Measurements from ENCODE around the gene OSBPL10.

Gene OSBPL10

DNA sequence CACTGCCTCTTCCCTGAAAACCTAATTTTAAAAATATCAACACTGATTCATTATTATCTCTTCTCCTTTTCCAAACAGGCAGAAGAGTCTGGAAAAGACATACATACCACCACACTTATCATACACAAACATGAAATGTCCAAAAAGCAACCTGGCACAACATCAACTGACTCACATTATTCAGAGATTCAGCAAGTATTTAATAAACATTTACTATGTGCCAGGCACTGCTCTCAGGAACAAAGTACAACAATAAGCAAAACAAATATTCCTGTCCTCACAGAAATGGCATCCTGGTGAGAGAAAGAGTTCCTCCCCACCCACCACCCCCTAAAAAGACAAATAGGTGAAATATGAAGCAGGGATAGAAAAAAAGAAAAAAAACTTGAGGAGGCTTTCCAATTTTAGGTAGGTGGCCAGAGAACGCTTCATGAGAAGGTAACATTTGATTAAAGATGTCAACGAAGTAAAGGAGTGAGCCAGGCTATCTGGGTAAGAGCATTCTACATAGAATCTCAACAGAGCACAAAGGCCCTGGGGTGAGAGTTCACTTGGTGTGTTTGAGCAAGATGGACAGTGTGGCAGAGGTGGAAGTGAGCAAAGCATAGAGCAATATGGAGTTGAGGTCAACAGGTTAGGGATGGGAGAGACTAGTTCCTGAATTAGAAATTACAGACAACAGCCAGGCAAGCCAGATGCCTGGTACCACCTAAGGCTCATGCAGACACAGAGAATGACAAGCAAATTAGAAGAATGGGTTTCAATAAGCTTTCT lies 141.7 kb downstream of the OSBPL10 start:
- Histone ChIP-seq H3K4me3 (ENCODE audit: low read length) (no peak overlapping the region), H3K36me3 (ENCODE audit: insufficient read depth, low read depth, low read length) (no peaks in the 10 kb centered on the region), H3K4me1 (ENCODE audit: insufficient read depth, low read length) (peaks cover 29% of the 10 kb centered on the region), H3K9me3 (ENCODE audit: insufficient read depth, low read depth, low read length) (no peaks in the 10 kb centered on the region; the same call in 1 of the 2 replicates), H3K27ac (ENCODE audit: low read length) (no peak overlapping the region), H3K9ac (ENCODE audit: low read depth, low read length) (no peak overlapping the region), H3K27me3 (ENCODE audit: insufficient read depth, low read length) (no peaks in the 10 kb centered on the region)

DNA sequence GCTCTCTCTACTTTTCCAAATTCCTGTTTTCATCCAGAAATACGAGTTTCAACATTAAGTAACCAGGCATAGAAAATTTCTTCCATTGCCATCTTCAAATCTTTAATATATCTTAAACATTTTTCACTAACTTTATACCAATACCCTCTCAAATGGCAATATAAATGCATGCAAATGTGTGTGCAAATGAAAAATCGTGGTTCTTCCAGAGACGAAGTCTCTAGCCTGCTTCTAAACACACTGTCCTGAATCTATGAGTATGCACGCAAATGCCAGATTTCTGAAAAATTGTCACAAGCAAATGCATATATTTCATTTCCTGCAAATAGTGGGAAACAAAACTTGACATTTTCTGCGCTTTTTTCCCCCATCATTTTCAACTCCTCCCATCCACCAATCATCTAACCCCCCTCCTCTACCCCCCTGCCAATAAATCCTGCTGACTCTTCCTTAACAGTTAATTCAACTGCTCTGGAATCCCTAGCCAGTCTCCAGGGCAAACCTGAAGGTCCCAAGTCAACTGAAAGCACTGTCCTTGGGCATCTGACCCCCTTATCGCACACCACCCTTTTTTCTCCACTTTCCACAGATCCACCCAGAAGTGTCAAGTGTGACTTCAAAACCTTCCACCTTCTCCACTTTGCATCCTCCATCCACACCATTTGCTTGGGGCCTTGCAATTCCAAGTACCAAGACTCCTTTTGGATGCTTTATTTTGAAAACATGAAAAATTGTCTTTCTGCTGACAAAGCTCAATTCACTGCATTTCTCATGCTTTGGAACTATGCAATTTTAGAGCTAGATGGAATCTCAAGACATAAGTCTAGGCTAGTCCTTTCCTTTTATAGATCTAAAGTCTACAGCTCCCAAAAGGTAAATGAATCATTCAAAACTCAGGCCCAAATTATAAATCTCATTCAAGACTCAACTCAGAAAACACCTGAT lies 144.7 kb downstream of the OSBPL10 start:
- H3K27me3 ChIP-seq (ENCODE audit: insufficient read depth, low read length) = no peaks in the 10 kb centered on the region
- peaks cover 17% of the 10 kb centered on the region for H3K4me1 ChIP-seq (ENCODE audit: insufficient read depth, low read length)
- no peaks in the 10 kb centered on the region for H3K36me3 ChIP-seq (ENCODE audit: insufficient read depth, low read depth, low read length)
- no peaks in the 10 kb centered on the region; the same call in 1 of the 2 replicates for H3K9me3 ChIP-seq (ENCODE audit: insufficient read depth, low read depth, low read length)
- no peak overlapping the region for H3K9ac ChIP-seq (ENCODE audit: low read depth, low read length)
- H3K4me3 ChIP-seq (ENCODE audit: low read length) = no peak overlapping the region
- H3K27ac ChIP-seq (ENCODE audit: low read length) = no peak overlapping the region

DNA sequence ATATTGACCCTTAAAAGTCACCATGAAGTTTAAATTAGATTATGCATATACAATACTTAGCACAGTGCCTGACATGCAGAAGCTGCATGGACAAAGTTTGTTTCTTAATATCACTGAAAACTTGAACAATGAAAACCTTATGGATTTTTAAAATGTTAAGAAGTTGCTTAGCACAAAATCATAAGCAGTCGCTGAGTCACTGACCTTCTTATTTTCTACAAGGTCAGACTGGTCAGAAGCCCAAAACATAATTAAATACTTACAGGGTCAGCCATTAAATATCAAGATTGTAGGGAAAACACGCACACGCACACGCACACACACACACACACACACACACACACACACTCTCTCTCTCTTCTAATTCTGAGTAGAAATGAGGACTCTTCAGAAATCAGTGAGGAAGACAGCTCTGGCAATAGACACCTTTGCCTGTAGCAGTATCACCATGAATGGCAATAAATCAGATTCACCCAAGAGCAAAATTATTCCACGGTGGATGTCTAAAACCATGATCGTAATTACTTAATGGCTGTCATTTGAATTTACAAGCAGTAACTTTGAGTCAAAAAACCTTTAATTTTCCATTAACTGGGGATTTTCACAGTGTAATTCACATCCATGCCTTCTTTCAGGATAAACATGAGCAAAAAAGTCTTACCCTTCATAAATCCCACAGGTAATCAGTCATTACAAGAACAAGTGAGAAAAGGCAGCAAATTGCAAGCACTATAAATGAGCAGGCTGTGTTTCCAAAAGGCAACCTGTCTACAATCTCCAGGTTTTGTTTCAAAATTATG lies 147.5 kb downstream of the OSBPL10 start:
- Histone ChIP-seq H3K36me3 (ENCODE audit: insufficient read depth, low read depth, low read length) (no peaks in the 10 kb centered on the region; the same call in 1 of the 2 replicates), H3K27ac (ENCODE audit: low read length) (no peak overlapping the region), H3K4me1 (ENCODE audit: insufficient read depth, low read length) (peaks cover 14% of the 10 kb centered on the region), H3K9me3 (ENCODE audit: insufficient read depth, low read depth, low read length) (no peaks in the 10 kb centered on the region), H3K27me3 (ENCODE audit: insufficient read depth, low read length) (no peaks in the 10 kb centered on the region), H3K9ac (ENCODE audit: low read depth, low read length) (no peak overlapping the region), H3K4me3 (ENCODE audit: low read length) (no peak overlapping the region)

DNA sequence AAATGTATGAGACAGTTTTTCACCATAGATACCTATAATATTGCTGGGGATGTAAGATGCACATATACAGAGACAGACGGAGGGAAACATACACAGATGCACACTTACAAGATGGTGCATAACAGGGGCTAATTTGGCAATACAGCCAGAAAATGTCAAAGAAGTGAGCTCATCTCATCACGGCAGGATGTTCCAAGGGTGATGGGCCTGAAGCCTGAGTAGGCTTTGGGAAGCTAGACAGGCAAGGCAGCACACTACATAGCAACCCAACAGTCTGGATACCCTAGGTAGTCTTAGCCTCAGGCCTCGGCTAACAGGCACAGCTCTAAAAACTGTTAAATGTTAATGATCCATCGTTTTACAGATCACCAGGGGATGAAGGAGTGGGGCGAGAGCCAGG lies 148.5 kb downstream of the OSBPL10 start:
- Histone ChIP-seq H3K27me3 (ENCODE audit: insufficient read depth, low read length) (no peaks in the 10 kb centered on the region), H3K27ac (ENCODE audit: low read length) (no peak overlapping the region)

DNA sequence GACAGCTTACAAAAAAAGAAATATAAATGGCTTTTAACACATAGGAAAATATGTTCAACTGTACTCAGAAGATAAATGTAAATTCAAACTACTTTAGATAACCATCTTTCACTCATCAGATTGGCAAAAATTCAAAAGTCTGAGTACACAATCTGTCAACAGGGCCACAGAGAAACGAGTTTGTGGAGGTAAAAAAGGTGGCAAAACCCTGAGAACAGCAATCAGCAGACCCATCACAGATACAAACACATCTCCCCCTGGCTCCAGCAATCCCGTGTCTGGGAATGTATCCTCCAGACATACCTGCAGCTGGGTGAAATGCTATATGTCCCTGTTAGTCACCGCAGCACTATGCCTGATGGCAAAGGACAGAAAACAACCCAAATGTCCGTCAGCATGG lies 149.5 kb downstream of the OSBPL10 start:
- Histone ChIP-seq H3K9me3 (ENCODE audit: insufficient read depth, low read depth, low read length) (no peaks in the 10 kb centered on the region), H3K4me1 (ENCODE audit: insufficient read depth, low read length) (peaks cover 10% of the 10 kb centered on the region), H3K27me3 (ENCODE audit: insufficient read depth, low read length) (no peaks in the 10 kb centered on the region), H3K4me3 (ENCODE audit: low read length) (no peak overlapping the region), H3K36me3 (ENCODE audit: insufficient read depth, low read depth, low read length) (no peaks in the 10 kb centered on the region; the same call in 1 of the 2 replicates), H3K27ac (ENCODE audit: low read length) (no peak overlapping the region), H3K9ac (ENCODE audit: low read depth, low read length) (no peak overlapping the region)

More for the DNA sequence above, 148.5 kb downstream of the OSBPL10 start:
- H3K4me3 ChIP-seq (ENCODE audit: low read length) = no peak overlapping the region
- no peak overlapping the region for H3K9ac ChIP-seq (ENCODE audit: low read depth, low read length)
- H3K4me1 ChIP-seq (ENCODE audit: insufficient read depth, low read length) = peaks cover 14% of the 10 kb centered on the region
- no peaks in the 10 kb centered on the region; the same call in 1 of the 2 replicates for H3K36me3 ChIP-seq (ENCODE audit: insufficient read depth, low read depth, low read length)
- no peaks in the 10 kb centered on the region for H3K9me3 ChIP-seq (ENCODE audit: insufficient read depth, low read depth, low read length)

DNA sequence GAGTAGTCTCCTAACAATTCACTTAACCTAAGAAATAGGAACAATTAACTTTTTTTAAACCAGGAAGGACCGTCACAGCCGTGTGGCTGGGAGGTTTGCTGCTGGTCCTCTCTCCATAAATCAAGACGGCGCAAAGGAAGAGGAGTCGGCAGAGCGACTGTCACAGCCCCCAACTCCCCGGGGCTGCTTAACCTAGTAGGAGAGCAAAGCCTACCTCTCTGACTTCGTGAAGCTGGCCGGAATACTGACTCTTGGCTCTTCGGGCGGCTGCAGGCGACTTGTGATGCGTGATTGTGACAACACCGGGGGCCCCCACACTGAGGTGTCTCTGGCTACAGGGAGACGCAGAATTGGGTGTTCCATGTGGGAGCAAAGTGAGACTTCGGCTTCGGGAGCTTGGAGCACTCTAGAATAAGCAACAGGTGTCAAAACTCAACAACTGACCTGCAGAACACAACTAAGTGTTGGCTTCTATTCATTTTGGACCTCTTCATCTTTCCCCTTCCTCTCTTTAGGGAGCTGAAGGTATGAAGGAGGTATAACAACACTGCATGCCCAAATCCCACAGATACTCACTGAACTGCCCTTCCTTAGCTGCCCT lies 151.1 kb downstream of the OSBPL10 start:
- Histone ChIP-seq H3K9me3 (ENCODE audit: insufficient read depth, low read depth, low read length) (no peaks in the 10 kb centered on the region), H3K27me3 (ENCODE audit: insufficient read depth, low read length) (no peaks in the 10 kb centered on the region), H3K36me3 (ENCODE audit: insufficient read depth, low read depth, low read length) (no peaks in the 10 kb centered on the region; the same call in 1 of the 2 replicates), H3K4me3 (ENCODE audit: low read length) (no peak overlapping the region), H3K4me1 (ENCODE audit: insufficient read depth, low read length) (peaks cover 8% of the 10 kb centered on the region; the same call in 1 of the 2 replicates), H3K27ac (ENCODE audit: low read length) (no peak overlapping the region), H3K9ac (ENCODE audit: low read depth, low read length) (no peak overlapping the region)

DNA sequence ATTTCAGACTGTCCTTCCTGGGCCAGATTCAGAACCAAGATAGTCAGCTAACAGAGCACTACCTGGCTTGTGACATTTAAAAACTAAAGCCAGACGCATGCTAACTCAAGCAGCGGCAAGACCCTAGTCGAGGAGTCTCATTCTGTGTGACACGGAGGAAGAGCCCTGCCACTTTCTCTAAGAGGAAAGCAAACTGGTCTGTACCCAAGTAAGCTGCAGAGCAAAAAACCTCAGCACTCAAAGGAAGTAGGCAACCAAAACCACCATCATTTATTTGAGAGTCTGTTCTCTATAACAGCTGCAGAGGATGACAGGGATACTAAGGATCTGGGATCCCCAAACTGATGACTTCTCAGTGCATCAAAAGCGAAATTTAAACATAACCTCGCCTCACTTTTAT lies 152.1 kb downstream of the OSBPL10 start:
- Histone ChIP-seq H3K27me3 (ENCODE audit: insufficient read depth, low read length) (no peaks in the 10 kb centered on the region), H3K4me3 (ENCODE audit: low read length) (no peak overlapping the region), H3K9ac (ENCODE audit: low read depth, low read length) (no peak overlapping the region), H3K36me3 (ENCODE audit: insufficient read depth, low read depth, low read length) (peaks cover 5% of the 10 kb centered on the region), H3K27ac (ENCODE audit: low read length) (no peak overlapping the region), H3K4me1 (ENCODE audit: insufficient read depth, low read length) (peaks cover 8% of the 10 kb centered on the region; the same call in 1 of the 2 replicates), H3K9me3 (ENCODE audit: insufficient read depth, low read depth, low read length) (no peaks in the 10 kb centered on the region)

DNA sequence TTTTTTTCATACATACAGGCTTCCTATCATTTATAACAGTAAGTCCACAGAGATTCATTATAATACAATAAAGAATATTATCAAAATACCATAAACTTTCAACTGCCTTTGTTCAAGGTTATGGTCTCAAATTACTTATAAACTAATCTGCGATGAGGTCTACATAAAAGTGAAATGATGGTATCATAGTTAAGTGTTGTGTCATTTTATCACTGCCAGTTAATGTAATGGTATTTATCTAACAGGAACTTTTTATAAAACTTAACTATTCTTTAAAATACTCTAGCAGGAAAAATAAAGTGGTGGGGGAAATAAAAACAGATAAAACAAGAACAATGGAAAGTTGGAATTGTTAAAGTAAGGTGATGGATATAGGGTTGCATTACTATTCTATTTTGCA lies 153.1 kb downstream of the OSBPL10 start:
- Histone ChIP-seq H3K9ac (ENCODE audit: low read depth, low read length) (no peak overlapping the region), H3K36me3 (ENCODE audit: insufficient read depth, low read depth, low read length) (peaks cover 7% of the 10 kb centered on the region), H3K9me3 (ENCODE audit: insufficient read depth, low read depth, low read length) (no peaks in the 10 kb centered on the region), H3K4me1 (ENCODE audit: insufficient read depth, low read length) (peaks cover 4% of the 10 kb centered on the region; the same call in 1 of the 2 replicates), H3K27me3 (ENCODE audit: insufficient read depth, low read length) (no peaks in the 10 kb centered on the region), H3K27ac (ENCODE audit: low read length) (no peak overlapping the region), H3K4me3 (ENCODE audit: low read length) (no peak overlapping the region)

DNA sequence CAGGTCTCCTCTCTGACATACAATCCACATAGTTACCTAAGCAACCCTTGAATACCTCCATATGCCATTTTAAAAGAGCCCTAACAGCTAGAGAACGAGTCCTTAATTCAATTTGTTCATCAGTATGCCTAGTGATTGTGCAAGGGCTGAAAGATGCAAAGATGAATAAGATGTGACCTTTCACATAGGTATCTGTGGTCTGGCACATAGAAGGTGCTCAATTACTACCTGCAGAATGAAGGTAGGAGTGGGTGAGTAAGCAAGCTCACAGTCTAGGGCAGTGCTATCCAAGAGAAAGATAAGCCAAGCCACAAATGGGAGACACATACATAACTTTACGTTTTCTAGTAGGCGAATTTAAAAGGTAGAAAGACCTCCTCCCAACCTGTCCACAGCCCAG lies 157.9 kb downstream of the OSBPL10 start:
- H3K4me1 ChIP-seq (ENCODE audit: insufficient read depth, low read length) = no peaks in the 10 kb centered on the region
- H3K36me3 ChIP-seq (ENCODE audit: insufficient read depth, low read depth, low read length) = peaks cover 7% of the 10 kb centered on the region
- no peak overlapping the region for H3K27ac ChIP-seq (ENCODE audit: low read length)
- H3K27me3 ChIP-seq (ENCODE audit: insufficient read depth, low read length) = no peaks in the 10 kb centered on the region
- no peaks in the 10 kb centered on the region for H3K9me3 ChIP-seq (ENCODE audit: insufficient read depth, low read depth, low read length)
- no peak overlapping the region for H3K4me3 ChIP-seq (ENCODE audit: low read length)
- H3K9ac ChIP-seq (ENCODE audit: low read depth, low read length) = no peak overlapping the region

DNA sequence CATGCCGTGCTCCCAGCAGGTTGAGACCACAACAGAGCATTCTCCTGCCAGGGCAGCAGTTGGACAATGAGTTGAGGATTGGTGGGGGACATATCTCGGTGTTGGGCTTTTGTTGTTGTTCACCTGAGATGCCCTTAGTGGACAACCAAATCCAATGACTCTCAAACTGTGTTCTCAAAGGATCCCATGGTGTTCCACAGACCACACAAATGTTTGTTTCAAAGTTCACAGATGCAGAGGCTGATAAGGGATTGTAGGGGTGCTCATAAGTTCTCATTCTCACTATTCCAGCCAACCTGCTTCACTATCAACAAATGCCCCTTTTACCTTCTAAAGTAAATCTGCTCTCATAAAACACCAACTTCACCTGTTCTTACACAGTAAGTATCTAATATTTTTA lies 159.9 kb downstream of the OSBPL10 start:
- Histone ChIP-seq H3K36me3 (ENCODE audit: insufficient read depth, low read depth, low read length) (peaks cover 7% of the 10 kb centered on the region), H3K9ac (ENCODE audit: low read depth, low read length) (no peak overlapping the region), H3K27me3 (ENCODE audit: insufficient read depth, low read length) (no peaks in the 10 kb centered on the region), H3K4me1 (ENCODE audit: insufficient read depth, low read length) (no peaks in the 10 kb centered on the region; the same call in 1 of the 2 replicates), H3K27ac (ENCODE audit: low read length) (no peak overlapping the region), H3K4me3 (ENCODE audit: low read length) (no peak overlapping the region), H3K9me3 (ENCODE audit: insufficient read depth, low read depth, low read length) (no peaks in the 10 kb centered on the region)

DNA sequence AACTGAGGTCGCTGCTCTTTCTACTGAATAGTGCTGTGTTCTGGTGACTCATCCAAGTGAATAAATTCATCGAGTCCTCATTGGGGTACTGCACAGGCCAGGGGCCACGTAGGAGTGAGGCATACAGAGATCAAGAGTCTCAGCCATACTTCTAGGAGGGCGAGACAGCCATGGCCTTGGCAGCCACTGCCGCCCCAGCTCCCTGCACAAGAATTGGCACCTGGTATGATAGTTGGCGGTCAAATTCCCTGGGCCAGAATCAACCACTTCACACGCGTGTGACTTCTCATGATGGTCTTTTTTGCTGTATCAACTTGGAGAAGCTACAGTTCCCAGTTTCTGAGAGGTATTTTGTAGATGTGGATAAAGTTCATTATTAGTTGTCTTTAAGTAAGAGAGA lies 161.6 kb downstream of the OSBPL10 start:
- no peaks in the 10 kb centered on the region for H3K27me3 ChIP-seq (ENCODE audit: insufficient read depth, low read length)
- H3K9me3 ChIP-seq (ENCODE audit: insufficient read depth, low read depth, low read length) = no peaks in the 10 kb centered on the region
- H3K36me3 ChIP-seq (ENCODE audit: insufficient read depth, low read depth, low read length) = peaks cover 6% of the 10 kb centered on the region
- H3K4me3 ChIP-seq (ENCODE audit: low read length) = no peak overlapping the region
- no peaks in the 10 kb centered on the region; the same call in 1 of the 2 replicates for H3K4me1 ChIP-seq (ENCODE audit: insufficient read depth, low read length)
- H3K27ac ChIP-seq (ENCODE audit: low read length) = no peak overlapping the region
- H3K9ac ChIP-seq (ENCODE audit: low read depth, low read length) = no peak overlapping the region

Measured in iPS-20b (cell line).